HG03432 (cell line): ENCODE data around the gene SLC25A21.
A peak's percentile ranks its signal among the peaks of the same experiment; 100 is the strongest.

ENCODE experiments used
- ATAC-seq: cut with Tn5 transposase; IDR thresholded peaks from one replicate; pipeline ENCODE4 v1.9.1; 2021; ENCODE audit warnings: mild to moderate bottlenecking, moderate library complexity; ENCODE audit not compliant: unreplicated experiment

The SLC25A21 gene

DNA sequence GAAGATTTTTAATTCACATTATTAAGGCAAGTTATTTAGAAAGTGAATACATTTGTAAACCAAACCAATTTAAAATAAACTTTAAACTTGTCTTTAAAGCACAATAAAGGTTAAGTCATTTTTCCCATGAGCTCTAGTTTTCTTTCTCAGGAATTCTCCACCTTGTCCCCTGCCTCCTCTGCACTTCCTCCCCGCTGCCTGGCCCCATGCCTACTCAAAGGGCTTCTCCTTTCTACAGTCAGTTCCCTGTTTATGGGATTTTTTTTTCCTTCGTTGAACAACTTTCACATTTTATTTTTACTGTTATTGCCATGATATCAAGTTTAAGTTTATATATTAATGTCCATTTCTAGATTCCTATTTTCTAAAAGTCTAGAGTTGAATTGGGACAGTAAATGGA, 223.0 kb downstream of the SLC25A21 start:
- ATAC-seq = no peak

DNA sequence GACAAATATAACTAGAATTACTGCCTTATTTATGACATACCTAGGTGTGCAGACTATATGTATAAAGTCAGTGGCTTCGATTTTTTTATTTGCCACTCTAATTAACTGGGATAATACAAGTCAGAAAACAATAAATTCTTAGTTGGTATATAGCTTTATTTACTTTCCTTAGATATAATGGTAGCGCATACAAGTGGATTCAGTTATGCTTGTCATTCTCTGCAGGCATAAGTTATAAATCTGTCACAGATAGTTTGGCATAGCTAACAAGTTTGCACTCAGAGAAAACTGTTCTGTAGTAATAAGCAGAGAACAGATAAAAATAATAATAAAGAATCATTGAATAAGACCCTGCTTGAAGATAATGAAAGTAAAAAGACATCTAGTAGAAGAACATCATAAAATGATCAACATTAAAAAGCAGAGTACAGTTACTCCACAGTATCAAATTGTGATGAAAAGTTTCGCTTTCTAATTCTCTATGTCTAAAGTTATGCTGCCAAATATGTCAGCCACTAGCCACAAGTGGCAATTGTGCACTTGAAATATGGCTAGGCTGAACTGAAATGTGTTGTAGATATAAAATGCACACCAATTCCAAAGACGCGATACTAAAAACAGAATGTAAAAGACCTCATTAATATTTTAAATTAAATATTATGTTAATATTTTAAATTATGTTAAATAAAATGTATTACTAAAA, 224.1 kb downstream of the SLC25A21 start:
- no peak for ATAC-seq

DNA sequence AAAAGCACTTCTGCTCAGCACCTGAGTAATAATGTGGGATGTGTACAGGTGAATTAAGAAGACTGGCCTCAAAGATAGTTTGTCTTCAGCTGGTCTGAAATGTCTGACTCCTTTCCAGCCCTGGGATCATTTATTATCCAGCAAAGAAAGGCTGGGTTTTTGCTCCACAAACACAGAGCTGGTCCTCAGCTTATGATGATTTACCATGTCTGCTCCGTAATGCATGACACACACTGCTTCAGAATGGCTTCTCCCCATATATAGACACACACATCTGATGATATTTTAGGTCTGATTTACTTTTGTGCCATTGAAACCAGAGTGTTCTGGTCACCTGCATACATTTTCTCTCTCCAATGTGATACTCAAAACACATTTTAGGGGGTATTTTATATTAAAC, 225.0 kb downstream of the SLC25A21 start:
- no peak for ATAC-seq

DNA sequence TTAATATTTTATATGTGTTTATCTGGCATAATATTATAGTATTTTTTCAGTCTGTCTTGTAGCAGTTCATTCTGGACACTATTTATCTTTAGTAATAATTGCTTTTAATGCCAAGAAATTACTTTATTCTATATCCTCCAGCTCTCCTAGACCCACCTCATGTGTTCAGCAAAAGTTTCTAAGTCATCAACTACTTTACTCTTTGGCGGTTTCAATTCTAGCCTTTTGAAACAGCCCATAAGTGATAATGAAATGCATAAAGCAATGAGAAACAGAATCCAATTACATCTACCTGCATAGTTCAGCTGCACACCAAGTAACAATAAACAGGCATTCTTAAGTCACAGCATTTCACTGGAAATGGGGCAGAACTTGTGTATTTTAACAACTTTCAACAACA, 225.5 kb downstream of the SLC25A21 start:
- ATAC-seq = no peak

DNA sequence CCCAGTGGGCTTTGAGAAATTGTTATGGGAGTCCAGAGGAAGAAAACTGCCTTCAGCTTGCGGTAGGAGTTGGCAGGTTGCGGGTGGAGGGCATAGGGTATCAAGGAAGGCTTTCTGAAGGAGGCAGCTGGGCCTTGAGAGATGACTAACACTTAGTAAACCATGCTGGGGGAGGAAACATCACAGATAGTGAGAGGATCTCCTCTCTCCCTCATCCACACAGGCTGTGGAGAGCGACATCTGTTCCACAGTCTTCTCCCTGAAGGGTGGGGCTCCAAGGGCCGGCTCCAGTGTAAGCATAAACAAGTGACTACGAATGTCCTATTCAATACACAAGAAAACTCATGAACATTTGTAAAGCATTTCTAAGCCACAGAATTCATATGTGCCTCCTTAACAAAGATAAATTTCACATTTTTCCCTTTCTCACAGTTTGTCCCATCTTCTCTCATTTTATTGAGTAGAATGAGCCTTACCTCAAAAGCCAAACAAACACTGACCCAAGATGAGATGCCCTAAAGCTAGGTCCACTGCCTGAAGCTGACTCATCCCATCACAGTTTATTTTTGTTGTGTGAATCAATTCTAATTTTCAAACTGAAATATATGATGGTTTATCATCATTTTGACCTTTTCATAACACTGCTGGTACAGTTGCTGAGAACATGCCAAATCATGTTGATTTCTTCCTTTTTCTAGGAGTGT, 227.9 kb downstream of the SLC25A21 start:
- ATAC-seq = no peak

DNA sequence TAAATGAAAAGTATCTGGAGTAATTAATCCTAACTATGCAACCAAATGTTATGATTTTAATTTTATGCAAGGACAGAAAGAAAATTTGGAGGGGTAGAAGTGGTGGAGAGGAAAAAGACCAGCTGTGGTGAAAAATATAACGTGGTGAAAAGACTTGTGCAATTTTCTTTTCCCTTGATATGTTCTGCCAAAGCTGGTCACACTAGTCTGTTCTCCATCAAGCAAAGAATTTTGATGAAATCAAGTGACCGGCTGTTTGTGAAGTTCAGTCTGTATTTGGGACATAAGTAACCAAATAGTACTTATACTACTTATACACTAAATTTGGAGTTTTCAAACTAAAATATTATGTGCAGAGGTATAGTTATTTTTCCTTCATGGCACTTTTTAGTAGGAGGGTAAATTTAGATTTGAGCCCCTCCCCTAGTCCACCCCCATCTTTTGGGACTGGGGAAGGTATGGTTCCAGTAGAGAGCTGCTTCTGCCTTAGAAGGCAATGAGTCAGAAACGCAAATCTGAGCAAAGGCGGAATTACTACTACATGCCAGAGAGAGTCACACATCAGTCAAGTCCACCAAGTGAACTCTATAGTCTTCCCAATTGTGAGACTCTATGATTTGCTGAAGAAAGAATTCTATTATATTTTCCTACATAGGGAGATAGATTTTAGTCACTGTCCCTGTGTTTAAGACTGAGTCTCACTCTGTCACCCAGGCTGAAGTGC, 229.7 kb downstream of the SLC25A21 start:
- ATAC-seq = peak; percentile 19

DNA sequence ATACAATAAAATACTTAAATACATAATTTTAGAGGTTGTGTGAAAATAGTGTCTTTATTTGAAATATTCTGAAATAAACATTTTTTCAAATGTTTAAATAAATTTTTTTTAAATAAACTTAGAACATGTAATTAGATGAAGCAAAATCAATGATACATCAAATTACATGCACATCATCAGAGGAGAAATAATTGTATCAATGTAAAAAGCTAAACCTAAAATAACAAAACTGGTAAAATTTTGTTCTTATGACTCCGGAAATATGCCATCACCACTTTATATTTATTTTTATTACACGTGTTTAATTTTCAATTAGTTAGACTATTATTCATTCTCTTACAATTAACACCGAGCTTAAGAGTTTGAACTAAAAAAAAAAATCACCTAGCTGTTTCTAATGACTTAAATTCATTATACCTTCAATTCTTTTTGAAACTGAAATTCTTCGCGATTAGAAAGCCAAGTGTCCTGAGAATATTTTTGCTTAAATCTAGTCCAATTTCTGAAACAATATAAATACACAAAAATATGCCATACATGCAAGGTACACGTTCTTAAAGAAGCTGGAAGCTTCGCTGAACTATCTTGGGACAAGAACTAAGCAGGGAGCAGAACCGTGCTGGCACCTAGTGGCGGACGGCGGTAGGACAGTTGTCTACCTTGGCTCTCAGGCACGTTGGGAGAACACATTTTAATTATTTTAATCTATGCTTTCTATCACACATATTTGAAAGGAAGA, 230.5 kb downstream of the SLC25A21 start:
- peak; percentile 96 for ATAC-seq

DNA sequence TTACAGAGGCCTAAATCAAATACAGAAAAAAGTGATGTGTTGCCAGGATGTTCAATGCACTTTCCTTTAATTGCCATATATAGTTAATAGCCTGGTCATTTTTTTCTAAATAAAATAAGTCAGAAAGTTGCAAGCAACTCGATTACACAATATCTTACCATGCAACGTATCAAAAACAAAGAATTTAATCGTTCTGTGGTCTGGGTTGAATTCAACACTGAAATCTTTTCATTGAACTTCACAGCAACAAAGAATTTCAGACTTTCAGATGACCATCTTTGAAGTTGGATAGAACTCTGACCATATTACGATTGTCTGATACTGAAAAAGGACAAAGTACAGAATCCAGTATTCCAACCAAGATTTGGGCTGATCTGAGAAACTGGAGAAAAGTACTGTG, 231.9 kb downstream of the SLC25A21 start:
- ATAC-seq = no peak

DNA sequence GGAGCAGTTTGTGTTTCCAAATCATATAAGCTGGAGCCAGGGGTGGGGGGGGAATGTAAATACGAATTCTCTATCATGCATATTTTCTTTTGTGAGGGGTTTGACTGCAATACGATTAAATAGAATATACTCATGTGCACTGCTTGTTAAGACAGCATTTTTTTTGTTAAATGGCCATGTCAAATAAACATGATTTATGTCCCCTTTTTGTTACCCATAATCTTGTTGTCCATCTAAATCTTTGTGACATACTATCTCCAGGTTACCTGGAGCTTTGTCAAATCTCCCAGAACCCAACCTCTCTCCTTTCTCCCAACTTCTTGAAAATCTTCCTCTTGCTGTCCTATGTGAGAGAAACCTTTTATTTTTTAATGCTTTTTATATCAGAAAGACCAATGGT, 233.1 kb downstream of the SLC25A21 start:
- ATAC-seq = no peak

DNA sequence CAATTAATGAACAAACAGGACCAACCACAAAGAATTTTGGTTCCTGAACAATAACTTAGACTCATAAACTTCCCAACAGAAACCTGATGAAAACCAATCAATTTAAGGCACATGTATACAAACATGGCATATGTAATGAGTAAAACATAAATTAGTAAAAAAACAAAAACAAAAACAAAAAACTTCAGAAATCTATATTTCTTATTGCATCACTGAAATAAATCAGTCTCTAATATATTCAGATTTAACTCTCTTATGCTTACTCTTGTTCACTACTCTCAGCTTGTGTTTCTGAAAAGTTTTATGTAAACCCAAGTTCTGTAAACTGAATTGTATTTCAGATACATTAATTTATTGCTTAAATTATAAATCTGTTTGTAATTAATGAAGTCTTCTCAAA, 233.7 kb downstream of the SLC25A21 start:
- ATAC-seq = no peak

DNA sequence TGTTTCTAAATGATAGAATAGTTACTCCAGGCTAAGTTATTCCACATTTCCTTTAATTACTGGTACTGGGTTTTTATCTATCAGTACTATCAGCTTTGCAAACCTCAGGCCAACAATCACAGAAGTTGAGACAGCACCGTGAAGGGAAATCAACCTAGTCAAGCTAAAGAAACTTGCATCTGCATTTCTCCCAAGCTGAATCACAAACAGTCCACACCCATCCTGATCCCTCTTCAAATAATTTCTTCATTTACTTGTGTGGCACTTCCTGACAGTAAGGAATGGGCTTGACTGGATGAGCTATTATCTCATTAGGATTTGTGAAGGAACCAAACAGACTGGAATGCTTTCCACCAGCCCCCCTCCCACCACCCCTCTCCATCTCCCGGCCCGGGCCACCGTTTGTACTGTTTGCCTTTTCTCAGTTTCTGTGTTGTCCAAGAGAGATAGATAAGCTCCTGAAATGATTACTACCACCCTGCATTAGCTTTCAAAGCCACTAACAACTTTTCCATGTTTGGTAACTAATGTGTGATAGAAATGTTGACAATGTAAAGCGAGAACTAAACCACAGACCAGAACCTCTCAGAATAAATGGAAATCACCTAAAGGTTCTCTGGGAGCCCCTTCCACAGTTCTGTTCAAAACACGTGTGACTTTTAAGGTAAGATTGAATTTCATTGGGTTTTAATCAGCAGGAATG, 236.3 kb downstream of the SLC25A21 start:
- no peak for ATAC-seq

DNA sequence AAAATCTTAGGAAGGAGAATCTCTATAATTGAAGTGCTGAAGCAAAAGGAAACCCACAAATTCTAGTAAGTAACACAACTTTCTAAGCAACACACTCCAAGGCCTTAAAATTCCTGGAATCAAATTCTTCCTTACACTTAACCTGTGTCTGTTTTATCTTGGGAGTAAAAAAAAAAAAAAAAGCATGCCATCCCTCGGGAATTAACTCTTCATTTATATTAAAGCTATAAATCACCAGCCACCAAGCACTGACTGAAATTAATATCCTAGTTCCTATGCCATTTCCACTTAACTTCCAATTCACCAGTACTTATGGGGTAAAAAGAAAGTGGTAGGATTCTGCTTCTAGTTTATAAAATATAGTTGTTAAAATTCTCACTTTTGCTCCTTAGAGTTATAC, 238.1 kb downstream of the SLC25A21 start:
- ATAC-seq = no peak

DNA sequence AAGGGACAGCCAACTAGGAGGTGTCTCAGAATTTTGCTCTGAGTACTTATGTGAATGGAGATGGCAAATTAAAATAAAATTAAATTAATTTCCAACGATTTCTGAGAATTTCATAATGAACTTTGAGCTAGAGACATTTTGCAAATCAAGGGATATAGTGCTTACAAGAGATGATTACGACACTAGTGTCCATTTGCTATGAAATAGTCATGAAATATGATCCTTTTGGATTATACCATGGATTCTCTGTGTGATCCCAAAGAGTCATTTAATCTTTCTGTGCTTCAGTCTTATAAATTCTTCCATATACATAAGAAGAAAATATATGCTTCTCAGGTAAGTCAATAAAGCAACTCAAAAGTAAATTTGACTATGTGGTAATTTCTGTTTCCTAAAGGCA, 240.6 kb downstream of the SLC25A21 start:
- ATAC-seq = no peak

DNA sequence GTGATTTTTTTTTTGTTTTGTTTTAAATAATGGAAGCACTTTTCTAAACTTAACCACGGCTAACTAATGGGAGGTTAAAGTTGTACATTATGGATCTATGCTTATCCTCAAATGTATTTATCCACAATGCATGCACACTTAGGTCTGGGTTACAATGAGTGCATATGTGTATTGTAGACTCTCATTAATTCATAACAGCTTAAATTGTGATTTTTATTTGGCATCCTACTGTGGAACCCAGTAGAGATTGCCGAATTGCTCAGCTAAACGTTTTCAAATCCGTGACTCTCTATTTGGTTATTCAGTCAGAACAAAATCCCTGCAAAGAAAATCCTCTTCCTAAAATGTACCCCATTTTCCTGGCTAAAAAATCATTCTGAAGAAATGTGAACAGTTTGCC, 244.0 kb downstream of the SLC25A21 start:
- no peak for ATAC-seq

DNA sequence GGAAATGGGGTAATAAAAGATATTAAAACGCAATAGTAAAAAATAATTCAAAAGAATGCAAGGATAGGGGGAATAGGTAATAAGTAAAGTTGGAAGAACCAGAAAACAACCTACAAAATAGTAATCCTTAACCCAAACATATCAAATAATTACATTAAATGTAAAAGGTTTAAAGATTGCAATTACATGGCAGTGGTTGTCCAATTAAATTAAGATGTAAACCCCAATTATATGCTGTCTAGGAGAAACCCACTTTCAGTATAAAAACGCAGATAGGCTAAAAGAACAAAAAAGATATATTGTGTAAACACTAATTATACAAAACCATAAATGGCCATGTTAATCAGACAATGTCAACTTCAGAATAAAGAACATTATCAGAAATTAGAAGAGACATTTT, 247.3 kb downstream of the SLC25A21 start:
- no peak for ATAC-seq

DNA sequence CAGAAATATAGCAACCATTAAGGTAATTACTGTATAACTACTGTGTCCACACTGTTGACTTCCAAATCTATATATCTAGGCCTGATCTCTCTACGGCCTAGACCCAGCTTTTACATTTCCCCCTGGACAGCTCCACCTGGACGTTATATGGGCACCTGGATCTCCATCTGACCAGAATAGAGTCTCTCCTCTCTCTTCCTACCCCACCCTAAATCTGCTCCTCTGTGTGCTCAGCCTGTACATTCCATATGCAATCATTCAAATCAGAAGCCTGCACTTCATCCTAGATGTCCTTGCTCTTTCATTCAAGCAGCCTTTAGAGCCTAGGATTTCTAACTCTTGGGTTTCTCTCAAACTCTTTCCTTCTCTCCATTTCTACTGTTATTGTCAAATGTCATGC, 255.7 kb downstream of the SLC25A21 start:
- no peak for ATAC-seq

DNA sequence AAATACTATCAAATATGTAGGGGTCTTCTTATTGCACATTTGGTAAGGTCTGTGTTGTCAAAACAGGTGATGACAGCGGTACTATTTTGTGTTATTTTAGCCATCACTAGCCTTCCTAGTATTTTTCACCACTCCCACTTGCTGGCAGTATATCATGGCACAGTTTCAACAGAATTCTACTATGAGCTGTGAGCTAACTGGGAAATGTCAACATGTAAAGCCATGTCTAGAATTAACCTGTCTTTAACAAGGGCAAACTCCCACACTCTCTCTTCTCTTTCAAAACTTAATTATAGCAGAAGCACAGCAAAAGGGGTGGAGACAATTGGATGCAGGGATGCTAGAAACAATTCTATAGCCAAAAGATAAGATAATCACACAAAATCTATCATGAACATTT, 257.3 kb downstream of the SLC25A21 start:
- no peak for ATAC-seq

DNA sequence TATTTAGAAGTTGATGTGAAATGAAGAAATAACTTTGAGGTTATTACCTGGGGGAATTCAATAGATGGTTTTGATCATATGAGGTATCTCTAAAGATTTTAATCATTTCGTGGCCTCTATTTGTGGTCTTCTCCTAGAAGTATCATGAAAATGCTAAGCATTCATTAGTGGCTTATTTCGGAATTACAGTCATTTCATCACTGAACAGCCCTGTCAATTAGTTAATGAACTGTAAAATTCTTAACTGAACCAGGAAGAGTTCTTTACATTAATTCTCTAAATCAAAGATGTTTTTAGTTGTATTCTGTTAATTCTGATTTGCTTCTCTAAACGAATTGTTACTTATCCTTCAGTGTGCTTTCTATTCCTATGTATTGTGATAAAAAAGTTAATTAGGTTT, 261.8 kb downstream of the SLC25A21 start:
- no peak for ATAC-seq

DNA sequence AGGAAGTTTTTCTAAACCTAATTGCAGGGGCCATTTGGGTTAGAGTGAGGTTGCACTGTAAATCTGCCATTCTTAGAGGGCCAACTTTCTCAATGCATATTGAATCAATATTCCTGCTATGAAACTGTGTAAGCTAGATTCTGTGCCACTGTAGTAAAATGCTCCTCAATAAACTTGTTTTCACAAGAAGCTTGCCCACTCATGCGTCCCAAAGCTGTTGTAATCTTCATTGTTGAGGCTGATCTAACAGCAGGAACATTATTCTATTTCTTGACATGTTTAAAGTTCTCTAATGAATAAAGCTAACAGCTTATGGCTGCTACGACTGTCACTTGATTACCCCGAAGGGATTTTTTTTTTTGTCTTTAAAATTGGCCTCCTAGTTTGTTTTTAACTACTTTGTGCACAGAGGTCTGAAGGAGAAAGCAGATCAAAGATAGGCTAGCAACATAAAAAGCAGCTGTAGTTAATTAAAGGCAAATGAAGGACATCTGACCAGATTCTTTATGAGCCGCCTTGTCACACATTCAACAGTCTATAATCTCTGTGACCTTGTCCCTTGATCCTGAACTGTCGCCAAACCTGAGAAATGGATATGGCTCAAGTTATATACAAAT, 267.0 kb downstream of the SLC25A21 start:
- ATAC-seq = no peak

DNA sequence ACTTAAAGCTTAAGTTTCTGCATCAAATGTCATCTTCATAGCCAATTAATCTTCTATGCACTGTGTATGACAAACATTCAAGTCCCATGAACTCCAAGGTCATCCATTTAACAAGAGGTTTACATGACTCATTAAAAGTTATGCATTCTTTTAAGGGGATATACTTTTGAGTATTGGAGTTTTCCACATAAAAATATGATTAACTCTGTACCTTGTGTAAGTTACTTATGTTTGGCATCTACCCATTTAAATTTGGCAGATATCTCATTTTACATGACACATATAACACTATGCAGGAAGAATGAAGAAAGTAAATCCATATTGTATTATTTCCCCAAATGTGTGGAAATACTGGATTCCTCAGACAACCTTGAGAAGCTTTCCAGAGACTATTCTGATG, 270.5 kb downstream of the SLC25A21 start:
- no peak for ATAC-seq
